Nephron progenitor cell (in vitro differentiated cells): ENCODE data around the gene GNL1.
"Not testable (repeated sequence)": the region's sequence is repeated elsewhere in the genome, so short reads cannot be mapped to it uniquely, and the experiment has no call there.

Experiments
- DNase-seq: peaks from one replicate; pipeline ENCODE4 v3.0.0; 2021
- H3K27ac Mint-ChIP-seq: 2 replicates; pipeline ENCODE4 v1.8.0; 2021; ENCODE audit warnings: mild to moderate bottlenecking, moderate library complexity, mixed read lengths
- H3K27me3 Mint-ChIP-seq: 2 replicates; pipeline ENCODE4 v1.8.0; 2021; ENCODE audit warnings: mild to moderate bottlenecking, low read depth, mixed read lengths; ENCODE audit not compliant: poor library complexity
- H3K36me3 Mint-ChIP-seq: 2 replicates; pipeline ENCODE4 v1.8.0; 2021; ENCODE audit warnings: low read depth, mixed read lengths
- H3K4me1 Mint-ChIP-seq: 2 replicates; pipeline ENCODE4 v1.8.0; 2021; ENCODE audit warnings: mixed read lengths
- H3K4me3 Mint-ChIP-seq: 2 replicates; pipeline ENCODE4 v1.8.0; 2021; ENCODE audit warnings: mild to moderate bottlenecking, moderate library complexity, mixed read lengths
- H3K9me3 Mint-ChIP-seq: 2 replicates; pipeline ENCODE4 v1.8.0; 2021; ENCODE audit warnings: mild to moderate bottlenecking, moderate library complexity, mixed read lengths
- CTCF ChIP-seq: fragments of 200-600 bp; sonication (generic); IDR thresholded peaks from 2 replicates; pipeline ENCODE4 v1.5.0; 2021; ENCODE audit warnings: antibody characterized with exemption

The GNL1 gene

GRCh38 chr6:30599625-30600324 lies 43.5 kb upstream of the GNL1 start:
- Mint-ChIP-seq H3K9me3 (no peaks in the 10 kb centered on the region), H3K27ac (peak overlapping the region; percentile 97), H3K4me1 (peaks cover 5% of the 10 kb centered on the region), H3K27me3 (peaks cover 3% of the 10 kb centered on the region), H3K36me3 (peaks cover 56% of the 10 kb centered on the region), H3K4me3 (no peak overlapping the region)
- no peak for TF ChIP-seq CTCF
- no peak for DNase-seq

- TF ChIP-seq CTCF, result no peak
- Mint-ChIP-seq H3K4me1 (peaks cover 5% of the 10 kb centered on the region), H3K9me3 (no peaks in the 10 kb centered on the region), H3K4me3 (no peak overlapping the region), H3K27me3 (peaks cover 3% of the 10 kb centered on the region), H3K27ac (peak overlapping the region; percentile 97), H3K36me3 (peaks cover 53% of the 10 kb centered on the region)
- no peak for DNase-seq
Measured at GRCh38 chr6:30598912-30599624, 42.8 kb upstream of the GNL1 start.

GRCh38 chr6:30597315-30598144 lies 41.2 kb upstream of the GNL1 start:
- H3K4me1 Mint-ChIP-seq, H3K4me3 Mint-ChIP-seq, H3K27ac Mint-ChIP-seq, H3K27me3 Mint-ChIP-seq, H3K9me3 Mint-ChIP-seq: not testable (repeated sequence)
- peak; percentile 69 for TF ChIP-seq CTCF
- DNase-seq, result peak; percentile 84
- peaks cover 42% of the 10 kb centered on the region for H3K36me3 Mint-ChIP-seq

GRCh38 chr6:30592287-30592686 lies 36.0 kb upstream of the GNL1 start:
- Mint-ChIP-seq H3K9me3 (no peaks in the 10 kb centered on the region), H3K27me3 (peaks cover 3% of the 10 kb centered on the region), H3K4me3 (no peak overlapping the region), H3K36me3 (peaks cover 64% of the 10 kb centered on the region), H3K27ac (peak overlapping the region; percentile 80), H3K4me1 (peaks cover 3% of the 10 kb centered on the region)
- TF ChIP-seq CTCF, result no peak
- no peak for DNase-seq

GRCh38 chr6:30591008-30591407 lies 34.7 kb upstream of the GNL1 start:
- H3K27me3 Mint-ChIP-seq, result peaks cover 2% of the 10 kb centered on the region
- no peak for TF ChIP-seq CTCF
- H3K4me3 Mint-ChIP-seq, result no peak overlapping the region
- DNase-seq, result no peak
- H3K36me3 Mint-ChIP-seq, result peaks cover 68% of the 10 kb centered on the region
- H3K9me3 Mint-ChIP-seq, result no peaks in the 10 kb centered on the region
- no peaks in the 10 kb centered on the region for H3K4me1 Mint-ChIP-seq
- no peak overlapping the region for H3K27ac Mint-ChIP-seq
